B cell (primary cell): ENCODE data around the gene ZNF106. TPM values are rescaled to one million over a fixed set of nuclear protein-coding genes. Genes with fewer than 3 reads are reported as not detected.

ENCODE experiments used
- ATAC-seq: fragments of 200-7000 bp; cut with Tn5 transposase; one replicate; pipeline ENCODE4 v1.10.0; 2021; ENCODE audit warnings: low read depth, mild to moderate bottlenecking, moderate number of reproducible peaks, moderate library complexity
- CTCF ChIA-PET: fragments of 350-600 bp; sonication (Branson Sonifier 250); formaldehyde crosslinking; loops from one replicate; lab custom pipeline; 2021; ENCODE audit warnings: antibody characterized with exemption, inconsistent platforms; lab: Charles Lee
- POLR2A ChIA-PET: fragments of 350-600 bp; sonication (Branson Sonifier 250); formaldehyde crosslinking; loops from one replicate; lab custom pipeline; 2021; ENCODE audit warnings: antibody characterized with exemption; lab: Charles Lee
- DNase-seq: peaks from one replicate; pipeline ENCODE4 v3.0.0; 2013
- H2AFZ ChIP-seq: 2 replicates; pipeline ENCODE4 v1.6.1; 2012; ENCODE audit warnings: mild to moderate bottlenecking, low read depth, low read length; ENCODE audit not compliant: insufficient read depth, poor library complexity, severe bottlenecking
- H3K27ac ChIP-seq, 2 donors: 1 replicate in 1 of 2; 2 replicates in 1 of 2; pipeline ENCODE4 v1.5.1; 2012 to 2013; ENCODE audit warnings: low read length in 2 of 2, mild to moderate bottlenecking in 2 of 2, moderate library complexity in 1 of 2
- H3K27me3 ChIP-seq, 4 experiments: fragments of 200-600 bp in 1 of 4; sonication (generic) in 1 of 4; replicated peaks in 1 of 4; 1 replicate in 2 of 4; 2 replicates in 2 of 4; pipeline versions ENCODE4 v1.6.1 to v1.7.0; 2013 to 2016; ENCODE audit warnings: low read length in 3 of 4, mild to moderate bottlenecking in 2 of 4, mixed read lengths in 1 of 4, moderate library complexity in 1 of 4; ENCODE audit not compliant: insufficient read depth in 4 of 4, control insufficient read depth in 3 of 4; ENCODE audit errors: control extremely low read depth in 1 of 4
- H3K36me3 ChIP-seq, 2 experiments: replicated peaks in 1 of 2; 1 replicate in 1 of 2; 2 replicates in 1 of 2; pipeline versions ENCODE4 v1.6.1 to v1.7.1; 2013; ENCODE audit warnings: low read length in 1 of 2; ENCODE audit not compliant: insufficient read depth in 2 of 2, control insufficient read depth in 1 of 2; ENCODE audit errors: control extremely low read depth in 1 of 2, extremely low read depth in 1 of 2
- H3K4me1 ChIP-seq, 2 donors: fragments of 200-600 bp in 1 of 2; sonication (generic) in 1 of 2; 1 replicate in 1 of 2; 2 replicates in 1 of 2; pipeline versions ENCODE4 v1.5.1 to v1.6.1; 2013 to 2017; ENCODE audit warnings: low read length in 2 of 2; ENCODE audit not compliant: control insufficient read depth in 2 of 2, insufficient read depth in 2 of 2
- H3K4me2 ChIP-seq: replicated peaks from 2 replicates; pipeline ENCODE3; 2012; ENCODE audit warnings: mild to moderate bottlenecking, low read depth, low read length; ENCODE audit not compliant: poor library complexity, severe bottlenecking
- H3K4me3 ChIP-seq, 5 experiments: fragments of 200-600 bp in 1 of 5; sonication (generic) in 1 of 5; 1 replicate in 3 of 5; 2 replicates in 2 of 5; pipeline versions ENCODE4 v1.5.1 to v1.7.0; 2011 to 2016; ENCODE audit warnings: low read length in 4 of 5, mild to moderate bottlenecking in 4 of 5, low read depth in 2 of 5, control low read depth in 1 of 5, moderate library complexity in 1 of 5; ENCODE audit not compliant: insufficient read depth in 1 of 5; ENCODE audit errors: control extremely low read depth in 1 of 5, extremely low read depth in 1 of 5
- H3K79me2 ChIP-seq: fragments of 200-600 bp; sonication (generic); one replicate; pipeline ENCODE4 v1.6.0; 2016; ENCODE audit warnings: low read length; ENCODE audit not compliant: control insufficient read depth, insufficient read depth
- H3K9ac ChIP-seq: fragments of 200-600 bp; sonication (generic); 2 replicates; pipeline ENCODE4 v1.6.1; 2017; ENCODE audit warnings: mild to moderate bottlenecking, low read length, moderate library complexity
- H3K9me3 ChIP-seq, 3 donors: one replicate each; pipeline versions ENCODE4 v1.6.1 to v1.7.1; 2013; ENCODE audit warnings: low read length in 2 of 3; ENCODE audit not compliant: control insufficient read depth in 2 of 3, insufficient read depth in 1 of 3; ENCODE audit errors: control extremely low read depth in 1 of 3
- H4K20me1 ChIP-seq: 2 replicates; pipeline ENCODE4 v1.6.0; 2012; ENCODE audit warnings: mild to moderate bottlenecking, low read length; ENCODE audit not compliant: insufficient read depth, control insufficient read depth, poor library complexity, severe bottlenecking
- H3K27ac Mint-ChIP-seq: one replicate; pipeline ENCODE4 v1.8.0; 2021; ENCODE audit warnings: mixed read lengths
- H3K27me3 Mint-ChIP-seq: one replicate; pipeline ENCODE4 v1.8.0; 2021; ENCODE audit warnings: mixed read lengths
- H3K4me1 Mint-ChIP-seq: one replicate; pipeline ENCODE4 v1.8.0; 2021; ENCODE audit warnings: mixed read lengths
- H3K4me3 Mint-ChIP-seq: one replicate; pipeline ENCODE4 v1.8.0; 2021; ENCODE audit warnings: mixed read lengths
- H3K9me3 Mint-ChIP-seq: one replicate; pipeline ENCODE4 v1.8.0; 2022; ENCODE audit warnings: mixed read lengths; ENCODE audit not compliant: insufficient read depth
- CTCF ChIP-seq: fragments of 200-600 bp; IDR thresholded peaks from one replicate; pipeline ENCODE4 v1.8.0; 2022; ENCODE audit warnings: antibody characterized with exemption, mild to moderate bottlenecking
- EZH2 ChIP-seq: IDR thresholded peaks from 2 replicates; pipeline ENCODE4 v1.6.1; 2012; ENCODE audit warnings: borderline replicate concordance, low read depth, mild to moderate bottlenecking, moderate library complexity, low read length; ENCODE audit not compliant: insufficient read depth, poor library complexity, severe bottlenecking
- WGBS: methylation state at CpG from one replicate; pipeline ENCODE4 v1.1.5; 2013; ENCODE audit warnings: missing lambda C conversion rate; ENCODE audit not compliant: insufficient coverage; 5-methylcytosine and 5-hydroxymethylcytosine counted together
- intact Hi-C: fragments of 100-400 bp; cut with micrococcal nuclease; formaldehyde crosslinking; loops from one replicate; pipeline ENCODE4 v1.10.0; 2022
- polyA plus RNA-seq: library from polyadenylated mRNA; depleted of rRNA; stranded (reverse); fragments of >200 nt; gene quantifications from 2 replicates; pipeline ENCODE4 v1.2.3, GENCODE V29; 2012
- total RNA-seq, 2 donors: library from RNA; stranded (reverse); fragments of 120-200 nt in 1 of 2; gene quantifications; 1 replicate in 1 of 2; 2 replicates in 1 of 2; pipeline versions ENCODE4 v1.2.3 to v1.2.4, GENCODE V29; 2013 to 2022

ZNF106 gene
- total and polyA plus RNA-seq, 2 donors (not counting 1 experiment from before 2014, with no cell fraction given) = 10.1 to 51.4 TPM

GRCh38 chr15:42453826-42454225 is 37.1 kb downstream of the ZNF106 start:
- peaks cover 16% of the 10 kb centered on the region for H3K4me1 Mint-ChIP-seq
- TF ChIP-seq EZH2 (no peak), CTCF (no peak)
- intact Hi-C loops = no loop called here
- ATAC-seq (no peak), DNase-seq (no peak)
- H3K4me3 ChIP-seq = no peak overlapping the region
- H3K4me2 ChIP-seq = no peak overlapping the region
- H3K9me3 Mint-ChIP-seq = no peaks in the 10 kb centered on the region
- H3K27me3 ChIP-seq = no peaks in the 10 kb centered on the region
- H3K4me3 Mint-ChIP-seq = no peak overlapping the region
- H3K79me2 ChIP-seq = peaks cover 9% of the 10 kb centered on the region
- no peaks in the 10 kb centered on the region for H3K9me3 ChIP-seq
- CTCF ChIA-PET = no interaction called here
- H3K27ac ChIP-seq = no peak overlapping the region
- POLR2A ChIA-PET = no interaction called here
- no peak overlapping the region for H2AFZ ChIP-seq
- WGBS = no CpG with 5 or more reads among the region's 3 CpGs
- no peaks in the 10 kb centered on the region for H3K27me3 Mint-ChIP-seq
- peaks cover 7 to 30% of the 10 kb centered on the region in 2 experiments for H3K36me3 ChIP-seq
- peaks cover 6 to 20% of the 10 kb centered on the region in 2 donors for H3K4me1 ChIP-seq
- no peaks in the 10 kb centered on the region for H4K20me1 ChIP-seq
- H3K27ac Mint-ChIP-seq = no peak overlapping the region
- H3K9ac ChIP-seq = no peak overlapping the region

GRCh38 chr15:42450425-42450790 is 40.5 kb downstream of the ZNF106 start:
- no peak for TF ChIP-seq EZH2
- no peak for TF ChIP-seq CTCF
- H3K4me3 Mint-ChIP-seq = no peak overlapping the region
- Histone ChIP-seq H3K4me1 (peaks cover 0 to 1% of the 10 kb centered on the region in 2 donors), H3K27me3 (no peaks in the 10 kb centered on the region), H3K36me3 (peaks cover 8 to 60% of the 10 kb centered on the region in 2 experiments), H3K4me3 (no peak overlapping the region), H3K4me2 (no peak overlapping the region), H3K9ac (no peak overlapping the region), H4K20me1 (no peaks in the 10 kb centered on the region), H3K79me2 (peaks cover 6% of the 10 kb centered on the region), H2AFZ (no peak overlapping the region), H3K27ac (no peak overlapping the region), H3K9me3 (no peaks in the 10 kb centered on the region)
- no peaks in the 10 kb centered on the region for H3K27me3 Mint-ChIP-seq
- intact Hi-C loops = no loop called here
- 100% methylated on average over 2 of the region's 4 CpGs for WGBS
- CTCF ChIA-PET = no interaction called here
- H3K4me1 Mint-ChIP-seq = no peaks in the 10 kb centered on the region
- no peak for ATAC-seq
- no peaks in the 10 kb centered on the region for H3K9me3 Mint-ChIP-seq
- H3K27ac Mint-ChIP-seq = no peak overlapping the region
- POLR2A ChIA-PET = no interaction called here
- no peak for DNase-seq
